Stimulated activated CD8-positive, alpha-beta memory T cell treated with anti-CD3 and anti-CD28 coated beads, Interleukin-2, amount 100 ng/mL, for 48 hours (primary cell): Measurements from ENCODE around the gene AHSG.

Source experiments
- DNase-seq, 2 donors: peaks; one replicate each; pipeline ENCODE4 v3.0.0-alpha.2; 2020; ENCODE audit warnings: low read depth in 2 of 2

AHSG gene

DNA sequence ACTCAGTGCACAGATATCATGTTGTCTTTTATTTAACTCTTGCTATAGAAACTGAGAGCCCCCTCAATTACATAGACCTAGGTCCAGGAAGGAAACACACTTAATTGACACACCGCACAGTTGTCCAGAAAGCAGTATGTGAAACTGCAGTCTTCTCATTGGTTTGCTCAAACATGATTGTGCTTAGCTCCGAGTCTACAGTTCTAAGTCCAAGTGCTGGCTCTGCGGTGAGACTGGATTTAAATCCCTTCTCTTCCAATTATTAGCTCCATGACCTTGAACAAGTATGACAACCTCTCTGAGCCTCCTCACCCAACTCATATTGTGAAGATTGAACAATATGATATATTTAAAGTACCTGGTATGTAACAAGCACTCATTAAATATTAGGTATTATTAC lies 19.0 kb upstream of the AHSG start:
- no peak for DNase-seq

DNA sequence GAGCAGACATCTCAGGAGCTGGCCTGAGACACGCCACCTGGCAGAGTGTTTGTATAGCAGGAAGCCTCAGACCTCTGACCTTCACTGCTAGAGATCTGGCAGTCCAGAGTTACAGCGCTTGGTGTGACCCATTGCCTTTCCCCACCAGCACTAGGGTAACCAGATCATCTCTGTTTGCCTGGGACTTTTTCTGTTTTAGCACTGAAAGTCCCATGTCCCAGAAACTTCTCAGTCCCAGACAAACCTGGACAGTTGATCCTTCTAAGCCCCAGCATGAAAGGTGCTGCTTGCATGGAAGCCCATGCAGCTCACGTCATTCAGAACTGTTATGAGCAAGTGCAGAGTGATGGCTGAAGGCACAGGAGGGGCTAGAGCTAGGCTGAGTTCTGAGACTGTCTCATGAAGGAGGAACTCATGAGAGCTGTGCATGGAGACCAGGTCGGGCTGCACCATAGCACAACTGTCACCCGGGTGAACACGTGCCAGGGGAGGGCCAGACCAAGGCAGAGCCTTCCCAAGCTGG lies 18.2 kb upstream of the AHSG start:
- no peak for DNase-seq

- no peak for DNase-seq
Measured at GRCh38 chr3:186596568-186597287, 16.1 kb upstream of the AHSG start.

- no peak for DNase-seq
Measured at GRCh38 chr3:186598108-186598784, 14.6 kb upstream of the AHSG start.

GRCh38 chr3:186598794-186599141 lies 14.1 kb upstream of the AHSG start:
- no peak for DNase-seq

DNA sequence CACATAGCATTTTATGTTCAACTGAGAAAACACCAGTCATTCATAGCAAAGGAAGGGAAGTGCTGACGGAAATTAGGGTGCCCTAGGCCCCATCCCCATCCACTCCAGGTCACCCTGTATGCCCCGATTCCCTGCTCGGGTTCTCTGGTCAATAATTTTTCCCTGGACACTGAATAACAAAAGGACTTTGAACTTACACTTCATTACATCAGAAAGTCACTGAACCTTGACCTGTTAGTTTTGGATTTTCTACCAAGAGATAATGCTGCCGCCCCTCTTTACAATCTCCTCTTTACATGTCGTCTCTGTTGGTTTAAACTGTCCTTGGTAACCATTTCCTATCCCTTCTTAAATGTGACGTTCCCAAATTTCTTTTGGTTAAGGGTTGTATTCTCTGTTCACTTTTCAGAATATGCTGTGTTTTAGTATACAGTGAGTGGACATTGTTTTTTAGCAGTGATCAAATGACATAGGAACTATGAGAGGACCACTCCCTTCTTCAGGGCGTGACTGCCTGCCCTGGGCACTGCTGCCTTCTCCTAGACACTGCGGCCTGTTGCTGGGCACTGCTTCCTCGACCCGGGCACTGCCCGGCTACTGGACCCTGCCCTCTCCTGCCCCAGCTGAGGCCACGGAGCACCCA lies 13.6 kb upstream of the AHSG start:
- no peak for DNase-seq

DNA sequence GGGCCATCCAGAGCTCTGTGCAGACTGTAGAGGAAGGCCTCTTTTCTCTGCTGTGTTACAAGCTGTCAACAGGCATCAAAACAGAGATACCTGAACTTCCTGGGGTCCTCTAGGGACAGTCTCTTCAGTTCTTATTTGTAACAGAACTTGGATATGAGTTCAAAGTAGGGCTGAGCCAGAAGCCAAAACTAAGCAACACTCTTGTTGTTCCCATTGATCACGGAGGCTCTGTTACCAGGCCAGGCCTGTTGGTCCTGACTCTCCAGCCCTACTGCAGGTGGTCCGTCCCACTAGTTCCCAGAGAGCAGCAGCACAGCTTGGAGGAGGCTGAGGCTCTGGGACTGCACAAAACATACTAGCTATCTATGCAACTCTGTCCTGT lies 13.1 kb upstream of the AHSG start:
- no peak for DNase-seq

- no peak for DNase-seq
Measured at GRCh38 chr3:186600896-186601295, 12.0 kb upstream of the AHSG start.

DNA sequence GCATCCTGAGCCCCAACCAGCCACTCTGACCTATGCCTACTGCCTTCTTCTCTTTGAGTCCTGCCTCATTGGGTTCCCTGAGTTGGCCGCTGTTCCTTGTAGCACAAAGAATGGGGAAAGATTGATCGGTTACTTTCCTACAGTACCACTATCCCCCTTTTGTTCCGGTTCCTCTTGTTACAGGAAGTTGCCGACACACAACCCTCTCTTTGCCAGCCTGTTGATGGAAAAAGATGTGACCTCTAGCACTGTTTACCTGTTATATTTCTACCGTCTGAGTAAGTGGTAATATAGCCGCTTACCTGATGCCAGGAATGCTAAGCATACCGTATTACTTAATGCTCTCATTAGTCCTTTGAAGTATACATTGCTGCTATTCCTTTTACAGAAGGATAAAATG lies 9.7 kb upstream of the AHSG start:
- no peak for DNase-seq

DNA sequence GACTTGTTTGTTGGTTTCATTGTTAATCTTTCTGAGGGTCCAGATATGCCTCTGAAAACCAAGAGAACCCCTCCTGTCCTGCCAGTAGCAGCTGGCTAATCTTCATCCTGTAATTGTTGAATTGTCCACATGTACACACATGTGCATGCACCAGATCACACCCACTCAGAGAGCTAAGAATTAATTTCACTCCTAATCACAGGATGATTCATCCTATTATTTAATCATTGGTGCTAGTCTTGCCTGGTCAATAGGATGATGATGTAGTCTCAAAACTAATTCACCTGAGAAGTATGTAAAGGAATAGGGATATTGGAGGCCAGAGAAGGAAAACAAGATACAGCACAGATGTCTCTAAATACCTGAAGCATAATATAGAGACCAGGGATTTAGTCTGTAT lies 7.8 kb upstream of the AHSG start:
- DNase-seq: no peak

- no peak for DNase-seq
Measured at GRCh38 chr3:186605561-186606545, 7.0 kb upstream of the AHSG start.

GRCh38 chr3:186608624-186609215 lies 4.1 kb upstream of the AHSG start:
- DNase-seq: no peak

GRCh38 chr3:186609247-186609868 lies 3.5 kb upstream of the AHSG start:
- DNase-seq: no peak

DNA sequence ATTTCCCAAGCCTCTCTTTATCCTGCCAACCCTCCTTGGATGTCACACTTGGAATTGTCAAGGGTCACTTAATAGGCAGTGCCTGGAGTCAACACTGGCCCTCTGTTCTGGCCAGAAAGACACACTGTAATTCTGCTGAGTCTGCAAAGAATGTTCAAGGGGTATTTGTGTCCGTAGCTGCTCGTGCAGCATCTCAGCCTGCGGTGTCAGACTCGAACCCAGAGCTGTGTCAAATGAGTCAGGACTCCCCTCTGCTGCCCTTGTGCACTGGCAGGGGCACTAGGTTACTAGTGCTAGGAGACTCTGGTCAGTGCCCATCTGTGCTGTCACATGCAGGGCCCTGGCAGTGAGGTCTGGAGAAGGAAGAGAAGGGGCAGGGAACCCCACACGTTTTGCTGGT lies 795 bp upstream of the AHSG start:
- no peak for DNase-seq

- no peak for DNase-seq
Measured at GRCh38 chr3:186613637-186614265, 891 bp downstream of the AHSG start.

GRCh38 chr3:186614266-186614596 lies 1.4 kb downstream of the AHSG start:
- DNase-seq: no peak

DNA sequence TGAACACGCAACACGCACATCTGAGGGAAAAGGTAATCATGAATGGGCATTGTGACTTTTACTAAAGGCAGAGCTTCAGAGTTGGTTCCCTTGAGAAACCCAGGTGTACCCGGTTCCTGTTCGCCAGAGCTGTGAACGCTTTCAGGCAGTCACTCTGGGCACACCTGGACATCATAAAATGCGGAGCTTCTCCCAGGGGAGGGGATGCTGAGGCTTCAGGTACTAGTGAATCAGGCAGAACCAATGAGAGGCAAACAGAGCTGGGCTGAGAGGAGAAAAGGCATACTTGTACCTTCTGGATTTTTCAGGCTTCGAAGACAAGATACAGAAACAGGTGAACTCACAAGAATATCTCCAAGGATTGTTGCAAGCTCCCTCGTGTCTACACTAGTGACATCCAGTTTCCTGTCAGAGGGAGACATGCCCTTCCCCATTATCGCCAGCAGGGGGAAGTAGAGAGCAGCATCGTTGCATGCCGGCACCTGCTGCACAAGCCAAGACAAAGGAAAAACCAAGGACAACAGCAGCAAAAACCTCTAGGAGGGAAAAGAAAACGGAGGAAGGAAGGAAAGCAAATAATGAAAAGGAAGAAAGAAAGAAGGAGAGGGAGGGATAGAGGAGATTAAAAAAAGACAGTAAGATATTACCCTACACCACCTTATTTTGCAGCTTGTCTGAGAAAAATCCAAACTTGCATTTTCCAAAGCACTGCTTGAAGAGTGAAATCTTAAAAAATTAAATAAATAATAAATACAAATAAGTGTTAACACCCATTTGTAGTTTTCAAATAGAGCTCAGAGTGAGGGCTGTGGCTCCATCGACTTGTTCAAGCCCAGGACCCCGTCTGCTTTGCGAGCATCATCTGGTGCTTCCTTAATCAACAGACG lies 2.0 kb downstream of the AHSG start:
- DNase-seq: peak; percentile 40 to 63

DNA sequence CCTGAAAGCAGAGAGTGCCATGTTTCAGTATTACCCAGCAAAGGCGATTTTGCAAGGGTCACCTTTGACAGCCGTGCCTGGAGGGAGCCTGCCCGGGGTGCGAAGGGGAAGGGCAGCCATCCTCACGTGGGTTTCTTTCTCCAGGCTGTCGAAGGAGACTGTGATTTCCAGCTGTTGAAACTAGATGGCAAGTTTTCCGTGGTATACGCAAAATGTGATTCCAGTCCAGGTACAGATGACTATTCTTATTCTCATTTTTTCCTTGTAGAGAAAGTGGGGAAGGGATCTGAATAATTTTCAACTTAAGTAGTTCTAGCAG lies 3.4 kb downstream of the AHSG start:
- no peak for DNase-seq

GRCh38 chr3:186617036-186617946 lies 4.4 kb downstream of the AHSG start:
- peak; percentile 71 to 82 for DNase-seq
